ENCODE data around the gene NEB. TPM values are rescaled to one million over a fixed set of nuclear protein-coding genes. Genes with fewer than 3 reads are reported as not detected.

Gene NEB
- total and polyA plus RNA-seq, 2 donors from 2014 or later: 0.88 to 1.6 TPM

DNA sequence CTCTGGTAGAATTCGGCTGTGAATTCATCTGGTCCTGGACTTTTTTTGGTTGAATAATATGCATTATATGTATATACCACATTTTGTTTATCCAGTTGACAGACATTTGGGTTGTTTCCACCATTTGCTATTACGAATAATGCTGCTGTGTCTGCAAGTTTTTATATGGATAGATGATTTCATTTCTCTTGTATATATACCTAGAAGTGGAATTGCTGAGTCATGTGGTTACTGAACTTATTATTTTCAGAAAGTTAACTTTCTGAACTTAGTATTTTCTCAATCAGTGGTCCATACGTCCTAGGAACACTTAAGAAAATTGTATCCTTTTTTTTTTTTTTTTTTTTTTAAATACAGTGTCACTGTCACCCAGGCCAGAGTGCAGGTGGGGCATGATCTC is 261.3 kb downstream of the NEB start:
- no peak for FAIRE-seq
- H3K36me3 ChIP-seq (ENCODE audit: control insufficient read depth in 2 of 3, insufficient read depth in 3 of 3, low read length in 3 of 3): peaks cover 8 to 32% (median 10%) of the 10 kb centered on the region in 3 donors
- no peaks in the 10 kb centered on the region for H3K4me1 ChIP-seq (ENCODE audit: control insufficient read depth in 2 of 3, insufficient read depth in 2 of 3, low read depth in 1 of 3, low read length in 3 of 3)
- no peak overlapping the region for H3K27ac ChIP-seq (ENCODE audit: low read depth in 2 of 2, low read length in 2 of 2)
- H3K4me3 ChIP-seq (ENCODE audit: low read length in 3 of 3): no peak overlapping the region
- DNase-seq: no peak
- intact Hi-C loops (cut with DNase I): no loop called here
- H3K27me3 ChIP-seq (ENCODE audit: control insufficient read depth, insufficient read depth, low read length): no peaks in the 10 kb centered on the region
- no peak overlapping the region for H3K9ac ChIP-seq (ENCODE audit: low read length in 3 of 3)
- H3K9me3 ChIP-seq (ENCODE audit: control insufficient read depth in 2 of 3, insufficient read depth in 1 of 3, low read length in 3 of 3): no peaks in the 10 kb centered on the region
- TF ChIP-seq, protein P1, sequence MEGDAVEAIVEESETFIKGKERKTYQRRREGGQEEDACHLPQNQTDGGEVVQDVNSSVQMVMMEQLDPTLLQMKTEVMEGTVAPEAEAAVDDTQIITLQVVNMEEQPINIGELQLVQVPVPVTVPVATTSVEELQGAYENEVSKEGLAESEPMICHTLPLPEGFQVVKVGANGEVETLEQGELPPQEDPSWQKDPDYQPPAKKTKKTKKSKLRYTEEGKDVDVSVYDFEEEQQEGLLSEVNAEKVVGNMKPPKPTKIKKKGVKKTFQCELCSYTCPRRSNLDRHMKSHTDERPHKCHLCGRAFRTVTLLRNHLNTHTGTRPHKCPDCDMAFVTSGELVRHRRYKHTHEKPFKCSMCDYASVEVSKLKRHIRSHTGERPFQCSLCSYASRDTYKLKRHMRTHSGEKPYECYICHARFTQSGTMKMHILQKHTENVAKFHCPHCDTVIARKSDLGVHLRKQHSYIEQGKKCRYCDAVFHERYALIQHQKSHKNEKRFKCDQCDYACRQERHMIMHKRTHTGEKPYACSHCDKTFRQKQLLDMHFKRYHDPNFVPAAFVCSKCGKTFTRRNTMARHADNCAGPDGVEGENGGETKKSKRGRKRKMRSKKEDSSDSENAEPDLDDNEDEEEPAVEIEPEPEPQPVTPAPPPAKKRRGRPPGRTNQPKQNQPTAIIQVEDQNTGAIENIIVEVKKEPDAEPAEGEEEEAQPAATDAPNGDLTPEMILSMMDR (IDR thresholded peaks at IDR 0.05; ENCODE audit: borderline replicate concordance, extremely low read depth, insufficient read depth): no peak

DNA sequence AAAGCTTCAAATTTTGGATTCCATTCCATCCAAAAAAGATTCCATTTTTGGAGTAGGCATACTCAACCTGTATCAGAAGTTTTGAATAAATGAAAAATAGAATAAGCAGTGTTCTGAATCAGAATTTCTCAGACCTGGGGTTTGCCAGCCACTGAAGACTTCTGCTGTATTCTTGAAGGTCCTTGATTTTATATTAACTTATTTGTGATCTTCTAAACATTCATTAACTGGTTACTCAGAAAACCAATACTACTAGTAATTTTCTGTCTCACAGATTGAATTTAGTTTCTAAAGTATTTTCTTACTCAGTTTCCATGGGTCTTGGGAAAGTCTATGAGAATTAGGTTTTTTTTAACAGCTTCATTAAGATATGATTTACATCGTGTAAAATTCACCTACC is 263.7 kb downstream of the NEB start:
- DNase-seq (no peak), FAIRE-seq (no peak)
- H3K4me1 ChIP-seq (ENCODE audit: control insufficient read depth in 2 of 3, insufficient read depth in 2 of 3, low read depth in 1 of 3, low read length in 3 of 3): no peaks in the 10 kb centered on the region
- H3K4me3 ChIP-seq (ENCODE audit: low read length in 3 of 3): no peak overlapping the region
- no peak overlapping the region for H3K9ac ChIP-seq (ENCODE audit: low read length in 3 of 3)
- H3K27me3 ChIP-seq (ENCODE audit: control insufficient read depth, insufficient read depth, low read length): no peaks in the 10 kb centered on the region
- TF ChIP-seq, protein P1 (IDR thresholded peaks at IDR 0.05; ENCODE audit: borderline replicate concordance, extremely low read depth, insufficient read depth): no peak
- intact Hi-C loops (cut with DNase I): no loop called here
- H3K36me3 ChIP-seq (ENCODE audit: control insufficient read depth in 2 of 3, insufficient read depth in 3 of 3, low read length in 3 of 3): peaks cover 10 to 37% (median 12%) of the 10 kb centered on the region in 3 donors
- H3K9me3 ChIP-seq (ENCODE audit: control insufficient read depth in 2 of 3, insufficient read depth in 1 of 3, low read length in 3 of 3): no peaks in the 10 kb centered on the region
- H3K27ac ChIP-seq (ENCODE audit: low read depth in 2 of 2, low read length in 2 of 2): no peak overlapping the region

DNA sequence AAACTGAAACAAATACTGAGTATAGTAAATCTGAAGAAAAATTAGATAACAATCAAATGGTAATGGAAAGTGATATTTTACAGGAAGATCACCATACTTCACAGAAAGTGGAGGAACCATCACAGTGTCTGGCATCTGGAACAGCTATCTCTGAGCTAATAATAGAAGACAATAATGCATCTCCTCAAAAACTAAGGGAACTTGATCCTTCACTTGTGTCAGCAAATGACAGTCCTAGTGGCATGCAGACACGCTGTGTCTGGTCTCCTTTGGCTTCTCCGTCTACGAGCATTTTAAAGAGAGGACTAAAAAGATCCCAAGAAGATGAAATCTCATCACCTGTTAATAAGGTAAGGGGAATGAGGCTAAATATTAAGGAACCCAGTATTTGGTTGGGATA is 268.5 kb downstream of the NEB start:
- TF ChIP-seq, protein P1 (IDR thresholded peaks at IDR 0.05; ENCODE audit: borderline replicate concordance, extremely low read depth, insufficient read depth): no peak
- H3K36me3 ChIP-seq (ENCODE audit: control insufficient read depth in 2 of 3, insufficient read depth in 3 of 3, low read length in 3 of 3): peaks cover 9 to 50% (median 28%) of the 10 kb centered on the region in 3 donors
- H3K4me1 ChIP-seq (ENCODE audit: control insufficient read depth in 2 of 3, insufficient read depth in 2 of 3, low read depth in 1 of 3, low read length in 3 of 3): no peaks in the 10 kb centered on the region
- intact Hi-C loops (cut with DNase I): no loop called here
- H3K9me3 ChIP-seq (ENCODE audit: control insufficient read depth in 2 of 3, insufficient read depth in 1 of 3, low read length in 3 of 3): no peaks in the 10 kb centered on the region
- H3K9ac ChIP-seq (ENCODE audit: low read length in 3 of 3): no peak overlapping the region
- no peak overlapping the region for H3K4me3 ChIP-seq (ENCODE audit: low read length in 3 of 3)
- DNase-seq: no peak
- no peaks in the 10 kb centered on the region for H3K27me3 ChIP-seq (ENCODE audit: control insufficient read depth, insufficient read depth, low read length)
- no peak overlapping the region for H3K27ac ChIP-seq (ENCODE audit: low read depth in 2 of 2, low read length in 2 of 2)
- no peak for FAIRE-seq

DNA sequence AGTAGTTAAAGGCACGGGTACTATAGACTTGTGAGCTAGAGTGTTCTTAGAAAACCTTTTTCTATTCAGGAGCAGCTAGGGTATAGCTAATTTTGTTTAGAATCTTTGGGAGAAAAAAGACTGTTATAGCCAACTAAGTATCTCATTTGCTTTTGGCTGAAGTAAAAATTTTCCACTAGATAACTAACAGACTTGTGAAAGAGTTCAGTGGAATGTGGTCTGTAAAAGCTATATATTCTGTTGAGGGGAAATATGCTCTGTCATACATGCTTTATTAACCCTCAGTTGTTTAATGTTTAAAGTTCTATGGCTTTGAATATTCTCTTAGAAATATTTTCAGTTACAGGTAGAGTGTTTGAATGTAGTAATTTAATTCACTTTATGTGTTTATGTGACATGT is 274.9 kb downstream of the NEB start:
- peaks cover 2 to 25% (median 16%) of the 10 kb centered on the region in 3 donors for H3K36me3 ChIP-seq (ENCODE audit: control insufficient read depth in 2 of 3, insufficient read depth in 3 of 3, low read length in 3 of 3)
- FAIRE-seq: no peak
- H3K9me3 ChIP-seq (ENCODE audit: control insufficient read depth in 2 of 3, insufficient read depth in 1 of 3, low read length in 3 of 3): no peaks in the 10 kb centered on the region

More for the DNA sequence above, 274.9 kb downstream of the NEB start:
- H3K4me3 ChIP-seq (ENCODE audit: low read length in 3 of 3): no peak overlapping the region
- H3K4me1 ChIP-seq (ENCODE audit: control insufficient read depth in 2 of 3, insufficient read depth in 2 of 3, low read depth in 1 of 3, low read length in 3 of 3): no peaks in the 10 kb centered on the region
- no peak overlapping the region for H3K27ac ChIP-seq (ENCODE audit: low read depth in 2 of 2, low read length in 2 of 2)
- no peak for DNase-seq
- H3K27me3 ChIP-seq (ENCODE audit: control insufficient read depth, insufficient read depth, low read length): no peaks in the 10 kb centered on the region
- TF ChIP-seq, protein P1 (IDR thresholded peaks at IDR 0.05; ENCODE audit: borderline replicate concordance, extremely low read depth, insufficient read depth): no peak
- no peak overlapping the region for H3K9ac ChIP-seq (ENCODE audit: low read length in 3 of 3)
- intact Hi-C loops (cut with DNase I): no loop called here

Measured in kidney (tissue), 14 donors.